NCI-H2029 (cell line): Measurements from ENCODE around the gene CHST7.

Experiments used
- DNase-seq: peaks from one replicate; lab custom pipeline; 2025; lab: John Stamatoyannopoulos, UW

Gene CHST7

GRCh38 chrX:46610070-46610658 lies 36.6 kb downstream of the CHST7 start:
- DNase-seq: no peak

GRCh38 chrX:46611658-46612362 lies 38.2 kb downstream of the CHST7 start:
- no peak for DNase-seq

- DNase-seq: no peak
Observed at GRCh38 chrX:46617906-46618305, 44.3 kb downstream of the CHST7 start.

GRCh38 chrX:46618947-46619346 lies 45.4 kb downstream of the CHST7 start:
- no peak for DNase-seq

- no peak for DNase-seq
Observed at GRCh38 chrX:46620505-46620904, 46.9 kb downstream of the CHST7 start.

GRCh38 chrX:46621572-46621971 lies 48.0 kb downstream of the CHST7 start:
- DNase-seq: no peak

GRCh38 chrX:46624090-46624786 lies 50.7 kb downstream of the CHST7 start:
- peak; percentile 33 for DNase-seq

- no peak for DNase-seq
Observed at GRCh38 chrX:46626566-46626965, 53.0 kb downstream of the CHST7 start.

GRCh38 chrX:46627062-46627461 lies 53.5 kb downstream of the CHST7 start:
- DNase-seq: no peak

- no peak for DNase-seq
Observed at GRCh38 chrX:46627711-46628419, 54.3 kb downstream of the CHST7 start.

- DNase-seq: no peak
Observed at GRCh38 chrX:46628460-46629371, 55.2 kb downstream of the CHST7 start.

- DNase-seq: no peak
Observed at GRCh38 chrX:46630141-46630540, 56.6 kb downstream of the CHST7 start.

- DNase-seq: no peak
Observed at GRCh38 chrX:46634577-46634976, 61.0 kb downstream of the CHST7 start.

GRCh38 chrX:46635186-46635585 lies 61.6 kb downstream of the CHST7 start:
- no peak for DNase-seq

- no peak for DNase-seq
Observed at GRCh38 chrX:46636223-46636622, 62.7 kb downstream of the CHST7 start.

- DNase-seq: no peak
Observed at GRCh38 chrX:46637938-46638337, 64.4 kb downstream of the CHST7 start.

GRCh38 chrX:46642145-46642544 lies 68.6 kb downstream of the CHST7 start:
- DNase-seq: peak; percentile 49

GRCh38 chrX:46643636-46644035 lies 70.1 kb downstream of the CHST7 start:
- no peak for DNase-seq

- DNase-seq: no peak
Observed at GRCh38 chrX:46645614-46646013, 72.0 kb downstream of the CHST7 start.

- no peak for DNase-seq
Observed at GRCh38 chrX:46647251-46647650, 73.7 kb downstream of the CHST7 start.
